Effector memory CD4-positive, alpha-beta T cell (primary cell): ENCODE results near the gene NPTXR.

Experiments used
- DNase-seq, 3 donors: peaks; one replicate each; pipeline ENCODE4 v3.0.0-alpha.2; 2020
- H3K27ac ChIP-seq: 2 replicates; pipeline ENCODE4 v1.7.0; 2013; ENCODE audit warnings: mild to moderate bottlenecking, low read length, moderate library complexity; ENCODE audit not compliant: insufficient read depth, poor library complexity, severe bottlenecking
- H3K27me3 ChIP-seq: replicated peaks from 2 replicates; pipeline ENCODE4 v1.7.0; 2013; ENCODE audit warnings: mild to moderate bottlenecking, low read length; ENCODE audit not compliant: insufficient read depth, control insufficient read depth, poor library complexity, severe bottlenecking
- H3K36me3 ChIP-seq: 2 replicates; pipeline ENCODE4 v1.7.0; 2013; ENCODE audit warnings: mild to moderate bottlenecking, low read length, moderate library complexity; ENCODE audit not compliant: control insufficient read depth, insufficient read depth
- H3K4me1 ChIP-seq: 2 replicates; pipeline ENCODE4 v1.7.0; 2013; ENCODE audit warnings: low read length, mild to moderate bottlenecking; ENCODE audit not compliant: control insufficient read depth, insufficient read depth, poor library complexity, severe bottlenecking
- H3K4me3 ChIP-seq: 2 replicates; pipeline ENCODE4 v1.7.0; 2013; ENCODE audit warnings: low read length, low read depth, mild to moderate bottlenecking; ENCODE audit not compliant: insufficient read depth, poor library complexity, severe bottlenecking
- H3K9me3 ChIP-seq: 2 replicates; pipeline ENCODE4 v1.7.0; 2013; ENCODE audit warnings: mild to moderate bottlenecking, low read length, moderate library complexity; ENCODE audit not compliant: control insufficient read depth

Gene NPTXR

DNA sequence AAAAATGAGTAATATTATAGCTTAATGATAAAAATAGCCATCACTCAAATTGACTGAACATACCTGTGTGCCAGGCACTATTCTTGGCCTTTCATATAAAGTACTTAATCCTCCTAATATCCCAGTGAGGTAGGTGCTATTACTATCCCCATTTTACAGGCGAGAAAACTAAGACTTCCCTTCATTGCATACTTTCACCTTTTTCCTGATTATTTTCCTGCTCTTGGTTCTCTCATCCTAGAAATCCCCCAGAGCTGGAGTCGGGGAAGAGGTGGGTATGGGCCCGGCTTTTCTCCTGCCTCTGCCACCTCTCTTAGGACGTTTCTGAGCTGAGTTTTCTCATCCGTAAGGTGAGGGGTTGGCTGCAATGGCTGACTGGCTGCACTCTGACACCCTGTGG is 2.2 kb downstream of the NPTXR start:
- DNase-seq = no peak
- no peaks in the 10 kb centered on the region for H3K9me3 ChIP-seq
- H3K27ac ChIP-seq = no peak overlapping the region
- no peaks in the 10 kb centered on the region for H3K27me3 ChIP-seq
- H3K4me1 ChIP-seq = peaks cover 14% of the 10 kb centered on the region
- H3K4me3 ChIP-seq = no peak overlapping the region
- H3K36me3 ChIP-seq = no peaks in the 10 kb centered on the region

DNA sequence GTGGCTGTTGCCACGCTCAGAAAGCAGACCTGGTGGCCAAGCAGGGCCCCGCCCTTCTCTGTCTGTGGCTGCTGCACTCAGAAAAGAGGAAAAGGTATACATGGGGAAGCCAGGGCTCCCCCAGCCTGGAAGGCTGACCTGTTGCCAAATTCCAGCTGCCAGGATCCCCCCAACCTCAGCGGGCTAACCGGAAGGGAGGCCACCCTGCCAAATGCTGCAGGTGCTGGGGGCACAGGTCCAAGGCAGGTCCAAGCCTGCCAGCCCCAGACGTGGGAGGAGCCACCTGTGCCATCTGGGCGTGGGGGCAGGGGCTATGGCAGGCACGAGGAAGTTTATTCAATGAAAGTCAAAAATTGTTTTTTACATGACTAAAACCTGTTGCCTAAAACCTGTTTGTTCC is 2.6 kb downstream of the NPTXR start:
- no peak overlapping the region for H3K27ac ChIP-seq
- no peaks in the 10 kb centered on the region for H3K9me3 ChIP-seq
- H3K36me3 ChIP-seq = no peaks in the 10 kb centered on the region
- no peaks in the 10 kb centered on the region for H3K27me3 ChIP-seq
- DNase-seq = no peak
- peaks cover 14% of the 10 kb centered on the region for H3K4me1 ChIP-seq
- H3K4me3 ChIP-seq = no peak overlapping the region

DNA sequence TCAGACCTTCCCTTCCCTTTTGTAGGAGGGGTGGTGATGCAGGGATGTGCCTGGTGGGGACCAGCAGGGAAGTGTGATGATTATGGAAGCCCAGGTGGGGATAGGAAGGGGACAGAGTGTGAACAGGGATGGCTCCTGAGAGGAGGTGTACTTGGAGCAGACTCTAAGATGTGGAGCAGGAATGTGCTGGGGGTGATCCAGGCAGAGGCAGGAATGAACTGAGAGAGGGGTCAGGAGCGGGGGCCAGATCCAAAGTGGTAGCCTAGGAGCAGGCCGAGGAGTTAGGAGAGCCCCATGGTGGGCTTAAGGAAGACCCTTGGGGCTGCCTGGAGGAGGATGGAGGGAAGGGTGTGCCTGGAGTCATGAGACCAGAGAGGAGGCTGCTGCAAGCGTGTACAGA is 3.7 kb downstream of the NPTXR start:
- no peaks in the 10 kb centered on the region for H3K27me3 ChIP-seq
- no peak overlapping the region for H3K4me3 ChIP-seq
- DNase-seq = no peak
- no peaks in the 10 kb centered on the region for H3K9me3 ChIP-seq
- H3K36me3 ChIP-seq = no peaks in the 10 kb centered on the region
- peaks cover 14% of the 10 kb centered on the region for H3K4me1 ChIP-seq
- H3K27ac ChIP-seq = no peak overlapping the region

DNA sequence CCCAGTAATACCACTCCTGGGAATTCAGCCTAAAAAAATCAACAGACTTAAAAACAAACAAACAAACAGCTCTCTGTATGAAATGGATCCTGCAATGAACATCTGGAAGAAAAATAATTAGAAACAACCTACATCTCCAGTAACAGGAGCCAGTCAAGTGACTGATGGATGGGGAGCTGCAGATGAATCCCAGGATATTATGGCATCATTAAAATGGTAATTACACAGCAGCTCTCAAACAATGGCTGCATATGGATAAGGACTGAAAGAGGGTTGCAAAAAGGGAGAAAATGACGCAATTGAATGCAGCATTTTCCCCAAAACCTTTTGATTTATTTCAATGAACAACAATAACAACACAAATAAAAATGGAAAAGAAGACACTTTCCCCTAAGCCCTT is 4.1 kb downstream of the NPTXR start:
- Histone ChIP-seq H3K27ac (no peak overlapping the region), H3K36me3 (no peaks in the 10 kb centered on the region), H3K27me3 (no peaks in the 10 kb centered on the region), H3K4me3 (no peak overlapping the region), H3K9me3 (no peaks in the 10 kb centered on the region), H3K4me1 (peaks cover 14% of the 10 kb centered on the region)
- no peak for DNase-seq

DNA sequence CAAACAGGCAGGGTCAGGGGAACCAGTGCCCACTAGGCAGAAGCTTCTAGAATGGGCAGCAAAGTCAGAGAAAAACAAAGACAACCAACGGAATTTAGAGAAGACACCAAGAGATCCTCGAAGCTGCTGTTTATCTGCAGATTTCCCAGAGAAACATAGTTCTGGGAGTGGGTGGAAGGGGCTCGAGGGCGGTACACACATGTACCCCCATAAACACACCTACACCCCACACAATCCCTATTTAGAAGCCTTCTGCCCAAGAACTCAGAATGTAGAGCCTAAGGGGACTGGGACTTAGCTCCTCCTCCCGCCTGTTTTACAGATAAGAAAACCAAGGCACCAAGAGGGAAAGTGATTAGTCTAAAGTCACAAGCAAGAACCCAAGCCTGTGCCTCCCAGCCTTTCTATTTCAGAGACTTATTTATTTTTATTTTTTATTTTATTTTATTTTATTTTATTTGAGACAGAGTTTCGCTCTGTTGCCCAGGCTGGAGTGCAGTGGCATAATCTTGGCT is 6.4 kb downstream of the NPTXR start:
- no peak for DNase-seq
- Histone ChIP-seq H3K36me3 (no peaks in the 10 kb centered on the region), H3K4me1 (peaks cover 4% of the 10 kb centered on the region), H3K27me3 (no peaks in the 10 kb centered on the region), H3K9me3 (no peaks in the 10 kb centered on the region), H3K4me3 (no peak overlapping the region), H3K27ac (no peak overlapping the region)

DNA sequence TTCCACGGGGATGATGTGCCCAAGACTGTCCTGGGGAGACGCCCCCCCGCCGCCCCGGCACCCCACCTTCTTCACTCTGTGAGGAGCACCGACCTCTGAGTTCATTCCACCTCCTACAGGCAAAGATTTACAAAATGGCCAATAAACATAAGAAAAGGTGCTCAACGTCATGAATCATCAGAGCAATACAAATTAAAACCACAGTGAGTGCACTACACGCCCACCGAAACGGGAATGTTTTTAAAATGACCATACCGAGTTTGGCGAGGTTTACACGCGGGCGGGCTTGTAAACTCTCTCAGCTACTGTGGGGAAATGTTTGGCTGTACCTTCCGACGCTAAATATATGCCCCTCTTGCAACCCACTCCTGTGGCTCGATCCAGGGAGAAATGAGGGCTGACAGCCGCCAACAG is 7.9 kb downstream of the NPTXR start:
- H3K27ac ChIP-seq = no peak overlapping the region
- H3K4me1 ChIP-seq = no peaks in the 10 kb centered on the region
- H3K9me3 ChIP-seq = no peaks in the 10 kb centered on the region
- H3K4me3 ChIP-seq = no peak overlapping the region
- DNase-seq = no peak
- H3K27me3 ChIP-seq = no peaks in the 10 kb centered on the region
- H3K36me3 ChIP-seq = no peaks in the 10 kb centered on the region

DNA sequence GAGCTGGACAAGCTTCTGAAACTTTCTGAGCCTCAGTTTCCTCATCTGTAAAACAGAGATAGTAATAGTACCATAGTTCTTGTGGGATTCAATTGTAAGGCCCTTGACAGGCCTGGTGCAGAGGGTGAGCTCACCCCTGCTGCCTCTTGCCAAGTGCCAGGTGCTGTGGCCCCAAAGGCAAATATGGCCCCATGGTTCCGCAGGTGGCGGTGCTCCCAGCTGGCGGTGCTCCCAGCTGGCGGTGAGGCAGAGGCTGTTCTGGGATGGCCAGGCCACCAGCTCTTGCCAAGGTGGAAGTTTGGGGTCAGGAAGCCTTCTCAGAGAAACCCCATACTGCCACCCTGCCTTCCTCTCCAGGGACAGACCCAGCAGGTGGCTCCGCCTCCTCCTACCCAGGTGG is 8.8 kb downstream of the NPTXR start:
- Histone ChIP-seq H3K4me1 (no peaks in the 10 kb centered on the region), H3K27ac (no peak overlapping the region), H3K36me3 (no peaks in the 10 kb centered on the region), H3K4me3 (no peak overlapping the region), H3K9me3 (no peaks in the 10 kb centered on the region), H3K27me3 (no peaks in the 10 kb centered on the region)
- DNase-seq = no peak

DNA sequence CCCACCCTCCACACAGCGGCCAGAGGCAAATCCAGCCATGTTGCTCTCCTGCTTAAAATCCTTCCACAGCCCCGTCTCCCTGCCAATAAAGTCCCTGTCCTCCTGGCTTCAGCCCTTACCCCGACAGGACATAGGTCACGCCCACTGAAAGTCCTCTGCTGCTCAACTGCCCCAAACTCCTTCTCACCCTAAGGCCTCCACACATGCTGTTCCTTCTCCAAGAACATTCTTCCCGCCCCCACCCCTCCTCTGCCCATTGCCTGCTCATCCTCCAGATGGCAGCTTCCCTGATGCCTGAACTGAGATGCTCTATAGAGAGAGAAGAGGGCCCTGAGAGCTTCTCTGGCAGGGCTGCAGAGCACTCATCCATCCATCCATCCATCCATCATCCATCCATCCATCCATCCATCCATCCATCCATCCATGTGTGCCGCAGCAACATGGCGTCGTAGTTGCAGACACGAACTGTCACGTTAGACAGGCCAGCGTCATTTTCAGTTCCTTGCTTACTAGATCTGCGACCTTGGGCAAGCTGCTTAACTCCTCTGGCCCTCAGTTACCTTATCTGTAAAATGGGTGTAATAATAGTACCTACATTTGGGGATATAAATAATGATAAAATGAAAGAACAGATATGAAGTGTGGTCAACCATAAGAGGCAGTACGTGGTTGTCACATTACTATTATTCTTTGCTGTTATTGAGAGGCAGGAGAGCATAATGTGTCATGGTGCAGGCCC is 9.4 kb downstream of the NPTXR start:
- H3K27ac ChIP-seq = no peak overlapping the region
- H3K36me3 ChIP-seq = no peaks in the 10 kb centered on the region
- no peaks in the 10 kb centered on the region for H3K9me3 ChIP-seq
- H3K4me3 ChIP-seq = no peak overlapping the region
- no peaks in the 10 kb centered on the region for H3K4me1 ChIP-seq
- DNase-seq = no peak
- H3K27me3 ChIP-seq = no peaks in the 10 kb centered on the region

DNA sequence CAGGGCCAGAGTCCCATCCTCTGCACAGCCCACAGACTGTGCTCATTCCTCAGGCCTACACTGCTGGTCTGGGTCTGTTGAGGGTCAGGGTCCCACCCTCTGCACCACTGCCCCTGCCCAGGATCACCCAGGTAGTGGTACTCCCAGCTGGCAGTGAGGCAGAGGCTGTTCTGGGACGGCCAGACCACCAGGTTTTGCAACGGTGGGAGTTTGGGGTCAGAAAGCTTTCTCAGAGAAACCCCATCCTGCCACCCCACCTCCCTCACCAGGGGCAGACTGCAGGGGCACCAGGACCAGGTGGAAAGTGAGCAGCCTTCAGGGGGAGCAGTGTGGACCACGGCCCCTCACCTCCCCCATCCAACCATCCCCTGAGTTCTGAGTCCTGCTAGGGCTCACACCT is 10.8 kb downstream of the NPTXR start:
- Histone ChIP-seq H3K27ac (no peak overlapping the region), H3K36me3 (no peaks in the 10 kb centered on the region), H3K27me3 (no peaks in the 10 kb centered on the region), H3K4me1 (no peaks in the 10 kb centered on the region), H3K4me3 (no peak overlapping the region), H3K9me3 (no peaks in the 10 kb centered on the region)
- no peak for DNase-seq

DNA sequence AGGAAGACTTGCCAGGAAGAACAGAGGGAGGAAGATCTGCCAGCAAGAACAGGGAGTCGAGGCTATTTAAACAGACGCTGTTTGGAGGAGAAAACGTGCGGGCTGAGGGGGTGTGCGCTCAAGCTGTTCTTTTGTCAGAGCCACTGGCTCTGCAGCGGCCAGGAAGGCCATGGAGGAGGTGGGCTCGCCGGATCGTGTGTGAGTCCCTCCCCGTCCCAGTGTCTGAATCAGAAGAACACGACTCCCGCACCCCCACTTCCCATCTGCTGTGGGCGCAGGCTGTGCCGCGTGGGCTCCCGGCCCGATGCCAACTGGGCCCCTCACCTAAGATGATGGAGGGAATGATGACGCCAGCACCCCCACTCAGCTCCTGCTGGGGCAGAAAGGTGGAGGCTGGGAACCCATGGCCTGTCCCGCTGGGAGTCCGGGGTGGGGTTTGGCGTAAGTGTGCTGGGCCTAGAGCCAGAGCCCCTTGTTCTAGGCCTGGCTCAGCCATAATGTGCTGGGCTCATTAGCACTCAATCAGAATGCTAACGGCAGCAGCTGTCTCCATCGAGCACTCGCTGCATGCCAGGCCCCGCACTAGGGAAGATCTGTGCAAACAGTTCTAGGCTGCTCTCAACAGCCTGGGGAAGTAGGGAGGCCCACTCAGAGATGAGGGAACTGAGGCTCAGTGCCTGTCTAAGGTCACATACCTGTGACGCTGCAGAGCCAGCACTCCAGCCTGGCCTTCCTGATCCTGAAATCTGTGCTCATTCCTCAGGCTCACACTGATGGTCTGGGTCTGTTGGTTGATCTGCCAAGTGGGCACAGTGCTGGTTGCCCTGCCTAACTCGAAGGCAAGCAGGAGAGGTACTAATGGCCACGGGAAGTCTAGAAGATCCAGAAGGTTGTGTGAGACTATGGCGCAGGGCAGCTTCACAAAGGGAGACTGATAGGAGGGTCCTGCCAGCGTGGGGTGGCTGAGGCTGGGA is 11.5 kb downstream of the NPTXR start:
- no peaks in the 10 kb centered on the region for H3K27me3 ChIP-seq
- no peak overlapping the region for H3K4me3 ChIP-seq
- no peaks in the 10 kb centered on the region for H3K9me3 ChIP-seq
- H3K27ac ChIP-seq = no peak overlapping the region
- no peaks in the 10 kb centered on the region for H3K4me1 ChIP-seq
- no peaks in the 10 kb centered on the region for H3K36me3 ChIP-seq
- DNase-seq = no peak
